Keratinocyte (primary cell): ENCODE measurements around the gene ZNF148. TPM values are rescaled to one million over a fixed set of nuclear protein-coding genes. Genes with fewer than 3 reads are reported as not detected.

Source experiments
- DNase-seq: peaks from one replicate; pipeline ENCODE4 v3.0.0-alpha.2; 2011; ENCODE audit warnings: low read depth, missing footprints, low spot score
- FAIRE-seq: peaks from 2 replicates; lab custom pipeline; 2011; peaks lifted over from hg19 to GRCh38; lab: Jason Lieb, UNC
- H2AFZ ChIP-seq: 2 replicates; pipeline ENCODE4 v1.6.0; 2012; ENCODE audit warnings: low read length, control low read depth, inconsistent platforms; ENCODE audit not compliant: control insufficient read depth
- H3K27ac ChIP-seq: 2 replicates; pipeline ENCODE4 v1.5.1; 2011; ENCODE audit warnings: low read length; ENCODE audit not compliant: control insufficient read depth, insufficient read depth
- H3K27me3 ChIP-seq: 3 replicates; pipeline ENCODE4 v1.6.0; 2011; ENCODE audit warnings: low read length; ENCODE audit not compliant: control insufficient read depth, insufficient read depth; ENCODE audit errors: extremely low read depth
- H3K36me3 ChIP-seq, 2 experiments: 2 replicates in 1 of 2; 3 replicates in 1 of 2; pipeline ENCODE4 v1.5.1; 2011; ENCODE audit warnings: low read length in 2 of 2, mild to moderate bottlenecking in 1 of 2; ENCODE audit not compliant: control insufficient read depth in 2 of 2, insufficient read depth in 2 of 2; ENCODE audit errors: extremely low read depth in 1 of 2
- H3K4me1 ChIP-seq: 3 replicates; pipeline ENCODE4 v1.5.1; 2011; ENCODE audit warnings: low read length; ENCODE audit not compliant: control insufficient read depth, insufficient read depth; ENCODE audit errors: extremely low read depth
- H3K4me2 ChIP-seq: 3 replicates; pipeline ENCODE4 v1.6.0; 2011; ENCODE audit warnings: low read depth, low read length; ENCODE audit not compliant: control insufficient read depth, insufficient read depth; ENCODE audit errors: extremely low read depth
- H3K4me3 ChIP-seq, 3 experiments: fragments of 200-600 bp in 1 of 3; sonication (generic) in 1 of 3; 2 replicates in 2 of 3; 3 replicates in 1 of 3; pipeline ENCODE4 v1.5.1; 2011 to 2016; ENCODE audit warnings: low read length in 3 of 3, mild to moderate bottlenecking in 3 of 3, control low read depth in 2 of 3, inconsistent platforms in 1 of 3, low read depth in 1 of 3, mixed read lengths in 1 of 3, mixed run types in 1 of 3, moderate library complexity in 1 of 3; ENCODE audit not compliant: control insufficient read depth in 2 of 3, insufficient read depth in 2 of 3; ENCODE audit errors: extremely low read depth in 1 of 3
- H3K79me2 ChIP-seq: 2 replicates; pipeline ENCODE4 v1.6.0; 2012; ENCODE audit warnings: low read length; ENCODE audit not compliant: control insufficient read depth, insufficient read depth
- H3K9ac ChIP-seq: 3 replicates; pipeline ENCODE4 v1.6.0; 2011; ENCODE audit warnings: low read length; ENCODE audit not compliant: control insufficient read depth, insufficient read depth; ENCODE audit errors: extremely low read depth
- H3K9me1 ChIP-seq: 3 replicates; pipeline ENCODE4 v1.6.0; 2011; ENCODE audit warnings: low read length; ENCODE audit not compliant: control insufficient read depth, insufficient read depth; ENCODE audit errors: extremely low read depth
- H3K9me3 ChIP-seq: 2 replicates; pipeline ENCODE4 v1.5.1; 2012; ENCODE audit warnings: low read depth, low read length; ENCODE audit not compliant: control insufficient read depth
- H4K20me1 ChIP-seq: 3 replicates; pipeline ENCODE4 v1.6.0; 2011; ENCODE audit warnings: low read length; ENCODE audit not compliant: control insufficient read depth, insufficient read depth; ENCODE audit errors: extremely low read depth
- EZH2 ChIP-seq: IDR thresholded peaks from one replicate; pipeline ENCODE4 v1.6.1; 2012; ENCODE audit warnings: inconsistent platforms, mild to moderate bottlenecking, low read length, moderate library complexity
- dilution Hi-C: fragments of 300-500 bp; cut with MboI; formaldehyde crosslinking; loops from one replicate; pipeline ENCODE4 v1.7.0; 2020; ENCODE audit warnings: low sequenced_read_pairs; ENCODE audit not compliant: extremely low pct_ligation_motif_present
- polyA plus RNA-seq, 5 experiments: library from polyadenylated mRNA; depleted of rRNA in 3 of 5; stranded (reverse) in 3 of 5; stranded (forward) in 1 of 5; unstranded in 1 of 5; fragments of >200 nt; gene quantifications; 1 replicate in 1 of 5; 2 replicates in 3 of 5; 3 replicates in 1 of 5; pipeline versions ENCODE4 v1.2.1 to v1.2.3, GENCODE V29; 2011 to 2012; ENCODE audit warnings: missing spikeins in 2 of 5, low read depth in 1 of 5, low replicate concordance in 1 of 5
- TF ChIP-seq, protein P1 (sequence below), 3 experiments: IDR thresholded peaks in 1 of 3; conservative IDR thresholded peaks in 1 of 3; optimal IDR thresholded peaks in 1 of 3; 2 replicates in 2 of 3; 3 replicates in 1 of 3; pipeline versions ENCODE3 to v1.5.1; 2011; ENCODE audit warnings: low read length in 3 of 3, mild to moderate bottlenecking in 3 of 3, moderate library complexity in 2 of 3, control low read depth in 1 of 3, inconsistent platforms in 1 of 3; ENCODE audit not compliant: insufficient read depth in 2 of 3; ENCODE audit errors: extremely low read depth in 1 of 3

The ZNF148 gene
- polyA plus RNA-seq, 1 donor (not counting 4 experiments of a cell fraction or from before 2014, with no cell fraction given): 21.4 TPM

DNA sequence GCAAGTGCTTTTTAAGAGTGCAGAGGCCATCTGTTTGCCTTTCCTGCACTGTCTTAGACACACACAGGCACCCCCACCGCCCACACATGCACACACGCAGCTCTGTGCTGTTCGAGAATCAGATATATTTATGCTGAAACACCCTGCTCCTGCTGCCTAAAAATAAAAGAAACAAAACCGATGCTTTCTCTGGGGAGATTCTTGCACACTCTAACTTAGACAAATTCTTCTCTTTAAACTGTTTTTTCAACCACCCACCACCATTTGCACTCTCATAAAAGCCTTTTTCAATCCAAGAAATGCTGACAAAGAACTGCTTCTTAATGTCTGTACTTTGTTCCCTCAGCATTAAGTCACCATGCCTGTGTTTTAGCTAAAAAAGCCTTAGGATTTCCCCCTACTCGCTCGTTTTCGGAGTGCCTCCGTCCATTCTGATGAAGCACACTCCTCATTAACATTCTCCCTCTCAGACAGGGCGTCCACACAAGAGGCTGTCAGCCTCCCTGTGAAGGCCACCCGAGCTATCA is 188.8 kb downstream of the ZNF148 start:
- H3K4me3 ChIP-seq: no peak overlapping the region
- FAIRE-seq (no peak), DNase-seq (no peak)
- no peaks in the 10 kb centered on the region for H4K20me1 ChIP-seq
- H3K9me1 ChIP-seq: no peaks in the 10 kb centered on the region
- H3K9me3 ChIP-seq: no peaks in the 10 kb centered on the region
- no peak overlapping the region for H3K9ac ChIP-seq
- no peak overlapping the region for H3K27ac ChIP-seq
- peaks cover 14 to 20% of the 10 kb centered on the region in 2 experiments for H3K36me3 ChIP-seq
- no peaks in the 10 kb centered on the region for H3K4me1 ChIP-seq
- dilution Hi-C loops: no loop called here
- H2AFZ ChIP-seq: no peak overlapping the region
- H3K79me2 ChIP-seq: no peaks in the 10 kb centered on the region
- no peaks in the 10 kb centered on the region for H3K27me3 ChIP-seq
- TF ChIP-seq, protein P1, sequence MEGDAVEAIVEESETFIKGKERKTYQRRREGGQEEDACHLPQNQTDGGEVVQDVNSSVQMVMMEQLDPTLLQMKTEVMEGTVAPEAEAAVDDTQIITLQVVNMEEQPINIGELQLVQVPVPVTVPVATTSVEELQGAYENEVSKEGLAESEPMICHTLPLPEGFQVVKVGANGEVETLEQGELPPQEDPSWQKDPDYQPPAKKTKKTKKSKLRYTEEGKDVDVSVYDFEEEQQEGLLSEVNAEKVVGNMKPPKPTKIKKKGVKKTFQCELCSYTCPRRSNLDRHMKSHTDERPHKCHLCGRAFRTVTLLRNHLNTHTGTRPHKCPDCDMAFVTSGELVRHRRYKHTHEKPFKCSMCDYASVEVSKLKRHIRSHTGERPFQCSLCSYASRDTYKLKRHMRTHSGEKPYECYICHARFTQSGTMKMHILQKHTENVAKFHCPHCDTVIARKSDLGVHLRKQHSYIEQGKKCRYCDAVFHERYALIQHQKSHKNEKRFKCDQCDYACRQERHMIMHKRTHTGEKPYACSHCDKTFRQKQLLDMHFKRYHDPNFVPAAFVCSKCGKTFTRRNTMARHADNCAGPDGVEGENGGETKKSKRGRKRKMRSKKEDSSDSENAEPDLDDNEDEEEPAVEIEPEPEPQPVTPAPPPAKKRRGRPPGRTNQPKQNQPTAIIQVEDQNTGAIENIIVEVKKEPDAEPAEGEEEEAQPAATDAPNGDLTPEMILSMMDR (optimal IDR thresholded peaks at IDR 0.05 in 1 of 3, IDR thresholded peaks at IDR 0.05 in 1 of 3, conservative IDR thresholded peaks at IDR 0.05 in 1 of 3; ENCODE audit: extremely low read depth in 1 of 3, insufficient read depth in 2 of 3, low read length in 3 of 3): no peak
- TF ChIP-seq EZH2: no peak
- no peak overlapping the region for H3K4me2 ChIP-seq

DNA sequence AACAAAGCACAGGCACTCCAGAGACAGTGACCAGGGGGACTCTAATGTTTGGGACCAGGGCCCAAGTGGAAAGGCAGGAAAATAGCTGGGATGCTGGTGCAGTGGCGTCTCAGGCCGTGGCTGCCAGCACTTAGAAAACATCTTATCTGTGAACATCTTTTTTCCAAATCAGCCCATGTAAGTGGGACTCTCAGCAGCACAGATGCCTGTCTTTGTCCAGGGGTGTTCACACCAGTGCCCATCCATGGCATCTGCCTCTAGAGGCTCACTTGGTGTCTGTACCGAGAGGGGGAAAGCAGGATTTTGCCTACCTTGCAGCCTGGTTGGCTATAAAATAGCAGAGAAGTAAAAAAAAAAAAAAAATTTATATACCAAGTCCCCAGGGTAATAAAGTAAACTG is 189.3 kb downstream of the ZNF148 start:
- Histone ChIP-seq H3K27me3 (no peaks in the 10 kb centered on the region), H3K9ac (no peak overlapping the region), H3K4me3 (no peak overlapping the region), H3K4me1 (no peaks in the 10 kb centered on the region), H3K27ac (no peak overlapping the region), H3K79me2 (no peaks in the 10 kb centered on the region), H4K20me1 (no peaks in the 10 kb centered on the region), H2AFZ (no peak overlapping the region), H3K4me2 (no peak overlapping the region), H3K9me3 (no peaks in the 10 kb centered on the region), H3K36me3 (peaks cover 14 to 20% of the 10 kb centered on the region in 2 experiments), H3K9me1 (no peaks in the 10 kb centered on the region)
- DNase-seq (no peak), FAIRE-seq (no peak)
- TF ChIP-seq EZH2: no peak
- TF ChIP-seq, protein P1 (optimal IDR thresholded peaks at IDR 0.05 in 1 of 3, IDR thresholded peaks at IDR 0.05 in 1 of 3, conservative IDR thresholded peaks at IDR 0.05 in 1 of 3; ENCODE audit: extremely low read depth in 1 of 3, insufficient read depth in 2 of 3, low read length in 3 of 3): no peak
- dilution Hi-C loops: no loop called here
